Subcutaneous abdominal adipose tissue (tissue), 5 donors: ENCODE measurements around the gene PRPF31.

Experiments
- H3K27ac ChIP-seq: one replicate; pipeline ENCODE4 v1.7.0; 2013; ENCODE audit warnings: low read depth, mild to moderate bottlenecking, inconsistent platforms, low read length, moderate library complexity
- H3K27me3 ChIP-seq, 5 donors: one replicate each; pipeline ENCODE4 v1.7.0; 2013; ENCODE audit warnings: low read length in 5 of 5, inconsistent platforms in 1 of 5; ENCODE audit not compliant: control insufficient read depth in 5 of 5, insufficient read depth in 4 of 5
- H3K36me3 ChIP-seq, 5 donors: one replicate each; pipeline ENCODE4 v1.7.0; 2013; ENCODE audit warnings: low read length in 5 of 5; ENCODE audit not compliant: control insufficient read depth in 5 of 5, insufficient read depth in 5 of 5
- H3K4me1 ChIP-seq, 5 donors: one replicate each; pipeline ENCODE4 v1.7.0; 2013; ENCODE audit warnings: low read length in 5 of 5, mild to moderate bottlenecking in 3 of 5, moderate library complexity in 1 of 5; ENCODE audit not compliant: control insufficient read depth in 5 of 5, insufficient read depth in 5 of 5
- H3K4me3 ChIP-seq, 5 donors: one replicate each; pipeline ENCODE4 v1.7.0; 2013; ENCODE audit warnings: low read length in 5 of 5, low read depth in 1 of 5
- H3K9ac ChIP-seq, 5 donors: one replicate each; pipeline ENCODE4 v1.7.0; 2013; ENCODE audit warnings: low read length in 5 of 5, mild to moderate bottlenecking in 4 of 5, moderate library complexity in 3 of 5
- H3K9me3 ChIP-seq, 5 donors: one replicate each; pipeline ENCODE4 v1.7.0; 2013; ENCODE audit warnings: low read length in 5 of 5; ENCODE audit not compliant: control insufficient read depth in 5 of 5
- donor health status: healthy.
- donor health status: healthy.
- donor health status: healthy.
- donor health status: healthy.
- donor health status: healthy.

Gene PRPF31

DNA sequence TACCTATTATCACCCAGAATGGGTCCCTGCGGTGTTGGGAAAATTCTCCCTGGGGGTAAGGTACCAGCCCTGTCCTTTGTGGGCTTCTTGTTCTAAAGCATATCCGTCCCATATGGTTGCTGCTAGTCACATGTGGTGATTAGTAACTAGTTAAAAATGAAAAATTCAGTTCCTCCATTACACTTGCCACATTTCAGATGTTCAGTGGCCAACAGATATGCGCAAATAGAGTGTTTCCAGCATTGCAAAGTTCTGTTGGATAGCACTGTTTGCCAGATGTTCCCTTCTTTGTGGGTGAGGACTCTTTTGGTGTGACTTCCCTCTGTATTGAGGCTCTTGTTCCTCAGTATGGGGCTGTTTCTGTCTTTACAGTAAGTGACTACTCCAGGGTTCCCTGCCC is 25.8 kb downstream of the PRPF31 start:
- Histone ChIP-seq H3K4me1 (peaks cover 13 to 41% (median 29%) of the 10 kb centered on the region in 5 donors), H3K27ac (no peak overlapping the region), H3K9ac (no peak overlapping the region), H3K4me3 (no peak overlapping the region), H3K9me3 (no peaks in the 10 kb centered on the region), H3K36me3 (peaks cover 0 to 58% (median 47%) of the 10 kb centered on the region in 5 donors), H3K27me3 (peaks cover 0 to 2% (median 0%) of the 10 kb centered on the region in 5 donors)

DNA sequence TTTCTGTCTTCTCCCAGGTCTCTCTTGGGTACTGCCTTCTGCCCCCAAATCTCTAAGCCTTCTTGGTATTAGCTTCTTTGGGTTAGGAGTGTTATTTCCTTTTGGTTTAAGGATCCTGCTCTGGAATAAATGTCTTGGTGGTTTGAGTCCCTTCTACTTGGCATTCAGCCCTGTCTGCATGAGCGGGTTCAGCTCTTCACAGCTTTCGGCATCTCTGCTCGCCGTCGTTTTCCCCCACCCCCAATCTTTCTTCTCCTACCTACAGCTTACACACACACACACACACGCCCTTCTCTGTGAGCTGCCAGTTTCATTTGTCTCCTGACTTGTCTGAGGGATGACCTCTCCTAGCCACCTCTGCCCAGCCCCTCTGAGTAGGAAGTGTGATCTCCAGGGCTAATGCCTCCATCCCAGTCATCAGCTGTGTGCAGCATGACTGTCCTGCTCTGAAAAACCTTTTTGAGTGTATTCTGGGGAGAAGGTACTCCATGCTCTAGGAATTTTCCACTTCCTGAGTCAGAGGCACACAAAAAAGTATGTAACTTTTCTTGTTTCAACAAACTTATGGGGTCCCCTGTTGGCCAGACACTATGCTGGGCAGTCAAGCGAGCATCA is 26.7 kb downstream of the PRPF31 start:
- H3K4me1 ChIP-seq = peaks cover 6 to 35% (median 25%) of the 10 kb centered on the region in 5 donors
- H3K4me3 ChIP-seq = no peak overlapping the region
- H3K27ac ChIP-seq = no peak overlapping the region
- H3K27me3 ChIP-seq = no peaks in the 10 kb centered on the region
- no peaks in the 10 kb centered on the region for H3K9me3 ChIP-seq
- H3K36me3 ChIP-seq = peaks cover 0 to 67% (median 56%) of the 10 kb centered on the region in 5 donors
- H3K9ac ChIP-seq = no peak overlapping the region

DNA sequence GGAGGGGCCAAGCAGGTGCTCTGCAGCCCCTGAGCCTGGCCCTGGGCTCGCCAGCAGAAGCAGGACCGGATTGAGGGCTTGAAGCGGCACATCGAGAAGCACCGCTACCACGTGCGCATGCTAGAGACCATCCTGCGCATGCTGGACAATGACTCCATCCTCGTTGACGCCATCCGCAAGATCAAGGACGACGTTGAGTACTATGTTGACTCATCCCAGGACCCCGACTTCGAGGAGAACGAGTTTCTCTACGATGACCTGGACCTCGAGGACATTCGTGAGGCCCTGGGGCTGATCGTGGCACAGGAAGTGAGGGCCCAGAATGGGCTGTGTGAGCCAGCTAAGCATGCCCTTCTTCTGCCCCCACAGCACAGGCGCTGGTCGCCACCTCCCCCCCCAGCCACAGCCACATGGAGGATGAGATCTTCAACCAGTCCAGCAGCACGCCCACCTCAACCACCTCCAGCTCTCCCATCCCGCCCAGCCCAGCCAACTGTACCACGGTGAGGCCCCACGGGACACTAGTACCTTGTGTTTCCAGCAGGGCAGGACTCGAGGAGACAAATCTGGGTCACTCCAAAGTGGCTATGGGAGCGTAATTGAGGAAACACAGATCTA is 30.1 kb downstream of the PRPF31 start:
- Histone ChIP-seq H3K9me3 (no peaks in the 10 kb centered on the region), H3K36me3 (peaks cover 0 to 93% (median 82%) of the 10 kb centered on the region in 5 donors), H3K9ac (no peak overlapping the region), H3K27me3 (no peaks in the 10 kb centered on the region), H3K27ac (no peak overlapping the region), H3K4me1 (peaks cover 0 to 9% (median 0%) of the 10 kb centered on the region in 5 donors), H3K4me3 (no peak overlapping the region)

DNA sequence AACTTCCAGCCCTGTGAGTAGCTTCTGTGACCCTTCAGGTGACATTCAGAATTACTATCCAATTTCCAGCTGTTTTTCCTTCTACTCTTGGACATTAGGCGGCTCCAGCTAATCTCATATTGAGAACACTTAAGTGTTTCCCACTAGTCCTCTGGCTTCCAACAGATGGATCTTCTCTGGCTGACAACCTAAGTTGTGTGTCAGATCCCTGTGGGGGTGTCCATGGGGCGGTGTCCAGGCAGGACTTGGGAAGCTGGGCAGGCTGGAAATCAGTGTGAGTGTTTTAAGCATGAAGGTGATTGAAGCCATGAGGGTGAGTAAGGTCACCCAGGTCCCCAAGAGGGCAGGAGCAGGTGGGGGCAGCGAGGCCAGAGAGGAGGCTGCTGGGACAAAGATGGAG is 32.1 kb downstream of the PRPF31 start:
- H3K27ac ChIP-seq = no peak overlapping the region
- H3K36me3 ChIP-seq = peaks cover 0 to 98% (median 95%) of the 10 kb centered on the region in 5 donors

DNA sequence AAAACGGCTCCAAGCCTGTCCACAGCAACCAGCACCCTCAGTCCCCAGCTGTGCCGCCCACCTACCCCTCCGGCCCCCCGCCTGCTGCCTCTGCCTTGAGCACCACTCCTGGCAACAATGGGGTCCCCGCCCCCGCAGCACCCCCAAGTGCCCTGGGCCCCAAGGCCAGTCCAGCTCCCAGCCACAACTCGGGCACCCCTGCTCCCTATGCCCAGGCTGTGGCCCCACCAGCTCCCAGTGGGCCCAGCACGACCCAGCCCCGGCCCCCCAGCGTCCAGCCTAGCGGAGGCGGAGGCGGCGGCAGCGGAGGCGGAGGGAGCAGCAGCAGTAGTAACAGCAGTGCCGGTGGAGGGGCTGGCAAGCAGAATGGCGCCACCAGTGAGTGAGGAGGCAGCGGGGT is 32.6 kb downstream of the PRPF31 start:
- Histone ChIP-seq H3K4me1 (peaks cover 0 to 4% (median 3%) of the 10 kb centered on the region in 5 donors), H3K36me3 (peaks cover 0 to 98% (median 94%) of the 10 kb centered on the region in 5 donors), H3K9me3 (no peaks in the 10 kb centered on the region), H3K9ac (no peak overlapping the region), H3K4me3 (no peak overlapping the region), H3K27me3 (no peaks in the 10 kb centered on the region), H3K27ac (no peak overlapping the region)

More for the DNA sequence above, 32.1 kb downstream of the PRPF31 start:
- Histone ChIP-seq H3K9me3 (no peaks in the 10 kb centered on the region), H3K4me3 (no peak overlapping the region), H3K27me3 (no peaks in the 10 kb centered on the region), H3K4me1 (no peaks in the 10 kb centered on the region), H3K9ac (no peak overlapping the region)

DNA sequence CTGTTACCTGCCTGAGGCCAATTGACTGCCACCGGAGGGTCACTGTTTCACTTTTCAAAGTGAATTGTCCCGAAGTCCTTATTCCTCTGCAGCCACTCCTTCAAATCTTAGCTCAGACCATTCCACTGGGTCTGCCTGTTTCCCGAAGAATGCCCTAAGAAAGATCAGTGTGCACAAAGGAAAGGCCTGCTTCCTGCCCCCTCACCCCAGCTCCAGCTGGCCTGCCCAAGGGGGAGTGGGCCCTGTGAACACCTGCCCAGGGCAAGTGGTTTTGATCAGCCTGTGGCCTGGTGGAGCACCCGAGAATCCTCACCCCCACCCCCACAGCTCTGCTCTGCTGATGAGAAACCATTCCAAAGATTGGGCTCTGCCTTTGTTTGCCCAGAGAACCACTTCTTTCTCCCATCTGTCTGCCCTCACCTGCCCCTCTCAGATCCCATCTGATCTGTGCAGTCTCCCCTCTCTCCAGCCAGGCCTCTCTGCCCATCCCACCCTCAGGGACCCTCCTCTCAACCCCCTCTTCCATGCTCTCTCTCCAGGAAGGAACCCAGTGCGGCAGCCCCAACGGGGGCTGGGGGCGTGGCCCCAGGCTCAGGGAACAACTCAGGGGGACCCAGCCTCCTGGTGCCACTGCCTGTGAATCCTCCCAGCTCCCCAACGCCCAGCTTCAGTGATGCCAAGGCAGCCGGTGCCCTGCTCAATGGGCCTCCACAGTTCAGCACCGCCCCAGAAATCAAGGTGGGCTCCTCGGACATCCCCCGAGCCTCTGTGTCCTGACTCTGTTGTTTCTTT is 33.7 kb downstream of the PRPF31 start:
- Histone ChIP-seq H3K27ac (no peak overlapping the region), H3K27me3 (no peaks in the 10 kb centered on the region), H3K9me3 (no peaks in the 10 kb centered on the region), H3K9ac (no peak overlapping the region), H3K4me1 (peaks cover 0 to 11% (median 7%) of the 10 kb centered on the region in 5 donors), H3K4me3 (no peak overlapping the region), H3K36me3 (peaks cover 0 to 98% (median 94%) of the 10 kb centered on the region in 5 donors)

DNA sequence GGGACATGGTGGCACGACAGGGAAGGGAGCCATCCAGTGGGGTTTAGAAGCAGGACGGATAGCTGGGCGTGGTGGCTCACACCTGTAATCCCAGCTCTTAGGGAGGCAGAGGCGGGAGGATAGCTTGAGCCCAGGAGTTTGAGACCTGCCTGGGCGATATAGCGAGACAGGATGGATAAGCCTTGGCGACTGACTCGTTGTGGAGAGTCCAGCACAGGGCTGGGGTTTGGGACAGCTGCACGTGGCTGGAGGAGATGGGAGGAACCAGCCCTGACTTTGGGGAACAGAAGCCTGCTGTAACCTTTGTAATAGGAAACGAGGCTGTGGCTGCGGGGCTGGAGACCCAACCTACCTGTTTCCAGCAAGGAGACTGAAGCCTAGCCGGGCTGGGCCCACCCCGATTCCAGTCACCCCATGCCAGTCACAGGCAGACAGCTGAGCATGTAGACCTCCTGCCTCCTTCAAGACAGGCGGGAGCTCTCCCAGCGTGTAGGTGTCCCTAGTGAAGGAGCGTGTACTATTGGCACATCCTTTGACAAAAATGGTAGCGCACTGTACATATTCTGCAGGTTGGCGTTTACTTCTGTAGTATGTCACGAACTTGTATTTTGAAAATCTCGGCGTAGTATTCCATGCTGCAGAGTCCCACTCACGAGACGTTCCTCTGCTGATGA is 35.9 kb downstream of the PRPF31 start:
- Histone ChIP-seq H3K9ac (no peak overlapping the region), H3K27ac (no peak overlapping the region), H3K27me3 (no peaks in the 10 kb centered on the region), H3K36me3 (peaks cover 5 to 98% (median 93%) of the 10 kb centered on the region in 5 donors), H3K9me3 (no peaks in the 10 kb centered on the region), H3K4me3 (no peak overlapping the region), H3K4me1 (peaks cover 0 to 11% (median 7%) of the 10 kb centered on the region in 5 donors)

DNA sequence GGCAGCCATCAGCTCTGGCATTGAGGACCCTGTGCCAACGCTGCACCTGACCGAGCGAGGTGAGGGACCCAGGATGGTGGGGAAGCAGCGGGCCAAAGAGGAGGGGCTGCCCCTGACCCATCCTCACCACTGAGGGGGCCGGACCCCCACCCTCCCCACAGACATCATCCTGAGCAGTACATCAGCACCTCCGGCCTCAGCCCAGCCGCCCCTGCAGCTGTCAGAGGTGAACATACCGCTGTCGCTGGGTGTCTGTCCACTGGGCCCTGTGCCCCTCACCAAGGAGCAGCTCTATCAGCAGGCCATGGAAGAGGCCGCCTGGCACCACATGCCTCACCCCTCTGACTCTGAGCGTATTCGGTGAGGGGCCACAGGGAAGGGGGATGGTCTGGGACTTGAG is 36.7 kb downstream of the PRPF31 start:
- H3K36me3 ChIP-seq = peaks cover 5 to 98% (median 92%) of the 10 kb centered on the region in 5 donors

DNA sequence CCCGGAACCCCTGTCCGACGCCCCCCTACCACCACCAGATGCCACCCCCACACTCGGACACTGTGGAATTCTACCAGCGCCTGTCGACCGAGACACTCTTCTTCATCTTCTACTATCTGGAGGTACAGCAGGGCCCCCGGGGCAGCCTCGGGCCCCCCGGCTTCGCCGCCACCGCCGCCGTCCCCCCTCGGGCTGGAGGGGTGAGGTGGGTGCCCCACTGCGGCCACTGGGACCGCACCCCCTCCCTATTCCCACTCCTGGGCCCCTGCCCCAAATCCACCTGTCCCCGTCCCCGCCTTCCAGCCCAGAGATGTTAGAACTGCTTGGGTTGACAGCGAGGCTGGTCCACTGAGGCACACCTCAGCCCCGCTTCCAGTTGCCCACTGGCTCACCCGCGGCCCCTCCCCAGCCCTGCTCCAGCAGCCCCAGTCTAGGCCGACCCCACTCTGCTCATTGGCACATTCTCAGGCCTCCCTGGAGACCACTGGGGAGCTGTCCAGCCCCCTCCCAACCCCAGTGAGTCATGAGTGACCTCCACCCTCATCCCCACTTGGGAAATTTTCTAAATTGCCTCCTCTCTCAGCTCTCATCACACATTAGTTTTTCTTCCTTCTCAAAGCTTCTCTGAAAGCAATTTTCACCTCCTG is 37.4 kb downstream of the PRPF31 start:
- Histone ChIP-seq H3K36me3 (peaks cover 5 to 98% (median 89%) of the 10 kb centered on the region in 5 donors), H3K27ac (peak overlapping the region; percentile 77), H3K4me3 (no peak overlapping the region), H3K27me3 (no peaks in the 10 kb centered on the region), H3K9me3 (no peaks in the 10 kb centered on the region), H3K4me1 (peaks cover 0 to 13% (median 7%) of the 10 kb centered on the region in 5 donors), H3K9ac (no peak overlapping the region)

More for the DNA sequence above, 36.7 kb downstream of the PRPF31 start:
- Histone ChIP-seq H3K4me3 (no peak overlapping the region), H3K9ac (no peak overlapping the region), H3K27me3 (no peaks in the 10 kb centered on the region), H3K27ac (no peak overlapping the region), H3K9me3 (no peaks in the 10 kb centered on the region), H3K4me1 (peaks cover 0 to 11% (median 7%) of the 10 kb centered on the region in 5 donors)
